MCF 10A (cell line): ENCODE results near the gene ADAMTS2. TPM values are rescaled to one million over a fixed set of nuclear protein-coding genes. Genes with fewer than 3 reads are reported as not detected.

Experiments used
- BruUV-seq: library from RNA; stranded (reverse); fragments of 400-500 nt; replicated peaks from 2 replicates; lab custom pipeline; 2021; lab: Mats Ljungman, UMichigan
- CTCF ChIA-PET: fragments of 300-600 bp; sonication (Branson Sonifier 250); formaldehyde crosslinking; extraction: SDS; loops from one replicate; lab custom pipeline; 2021; ENCODE audit warnings: antibody characterized with exemption, inconsistent platforms; lab: Yijun Ruan, JAX
- POLR2A ChIA-PET: fragments of 300-600, 350-650 bp; sonication (Branson Sonifier 250); formaldehyde crosslinking; extraction: SDS; loops from one replicate; lab custom pipeline; 2020; ENCODE audit warnings: antibody characterized with exemption, inconsistent platforms; lab: Yijun Ruan, JAX
- DNase-seq: peaks from one replicate; pipeline ENCODE4 v3.0.0-alpha.2; 2018; ENCODE audit not compliant: unreplicated experiment
- H3K27ac Mint-ChIP-seq: one replicate; pipeline ENCODE4 v1.8.0; 2022; ENCODE audit warnings: mild to moderate bottlenecking, low read depth, mixed read lengths; ENCODE audit not compliant: unreplicated experiment
- H3K27me3 Mint-ChIP-seq: one replicate; pipeline ENCODE4 v1.8.0; 2022; ENCODE audit warnings: mixed read lengths; ENCODE audit not compliant: insufficient read depth, unreplicated experiment
- H3K36me3 Mint-ChIP-seq: one replicate; pipeline ENCODE4 v1.8.0; 2022; ENCODE audit warnings: mild to moderate bottlenecking, moderate library complexity, mixed read lengths; ENCODE audit not compliant: insufficient read depth, unreplicated experiment
- H3K4me1 Mint-ChIP-seq: one replicate; pipeline ENCODE4 v1.8.0; 2022; ENCODE audit warnings: mixed read lengths; ENCODE audit not compliant: insufficient read depth, unreplicated experiment
- H3K4me3 Mint-ChIP-seq: one replicate; pipeline ENCODE4 v1.8.0; 2022; ENCODE audit warnings: mild to moderate bottlenecking, moderate library complexity, mixed read lengths; ENCODE audit not compliant: unreplicated experiment
- H3K9me3 Mint-ChIP-seq: one replicate; pipeline ENCODE4 v1.8.0; 2022; ENCODE audit warnings: mixed read lengths; ENCODE audit not compliant: unreplicated experiment
- CTCF ChIP-seq: fragments of 200-600 bp; IDR thresholded peaks from one replicate; pipeline ENCODE4 v1.8.0; 2022; ENCODE audit warnings: antibody characterized with exemption, mild to moderate bottlenecking; ENCODE audit not compliant: unreplicated experiment
- intact Hi-C: fragments of 100-400 bp; cut with micrococcal nuclease; formaldehyde crosslinking; loops from 2 replicates; pipeline ENCODE4 v1.14.1; 2022
- total RNA-seq: library from RNA; stranded (reverse); gene quantifications from 2 replicates; pipeline ENCODE4 v1.2.3, GENCODE V29; 2022

Gene ADAMTS2
- total RNA-seq, 1 experiment from 2014 or later, result not detected

- H3K4me3 Mint-ChIP-seq, result no peak overlapping the region
- POLR2A ChIA-PET, result no interaction called here
- no peaks in the 10 kb centered on the region for H3K9me3 Mint-ChIP-seq
- TF ChIP-seq CTCF, result no peak
- H3K36me3 Mint-ChIP-seq, result no peaks in the 10 kb centered on the region
- no TSS peak for BruUV-seq
- peaks cover 9% of the 10 kb centered on the region for H3K4me1 Mint-ChIP-seq
- DNase-seq, result no peak
- CTCF ChIA-PET, result interaction anchor here (0.8 kb wide), 1 partner anchor 81 kb away, joined by 3 read pairs; no protein-coding TSS in a partner anchor
- H3K27me3 Mint-ChIP-seq, result no peaks in the 10 kb centered on the region
- intact Hi-C loops, result no loop called here
- no peak overlapping the region for H3K27ac Mint-ChIP-seq
Observed at GRCh38 chr5:179205277-179205676, 140.0 kb downstream of the ADAMTS2 start.

GRCh38 chr5:179204572-179204971, 140.7 kb downstream of the ADAMTS2 start:
- intact Hi-C loops, result no loop called here
- Mint-ChIP-seq H3K27ac (no peak overlapping the region), H3K27me3 (no peaks in the 10 kb centered on the region), H3K9me3 (no peaks in the 10 kb centered on the region), H3K4me3 (no peak overlapping the region), H3K4me1 (peaks cover 7% of the 10 kb centered on the region), H3K36me3 (no peaks in the 10 kb centered on the region)
- ChIA-PET CTCF (interaction anchor here (0.8 kb wide), 1 partner anchor 82 kb away, joined by 3 read pairs; no protein-coding TSS in a partner anchor), POLR2A (no interaction called here)
- no peak for DNase-seq
- BruUV-seq, result no TSS peak
- no peak for TF ChIP-seq CTCF

- Mint-ChIP-seq H3K4me3 (no peak overlapping the region), H3K27ac (no peak overlapping the region), H3K27me3 (no peaks in the 10 kb centered on the region), H3K4me1 (no peaks in the 10 kb centered on the region), H3K36me3 (no peaks in the 10 kb centered on the region), H3K9me3 (no peaks in the 10 kb centered on the region)
- BruUV-seq, result no TSS peak
- POLR2A ChIA-PET, result no interaction called here
- CTCF ChIA-PET, result no interaction called here
- no peak for DNase-seq
- TF ChIP-seq CTCF, result no peak
- intact Hi-C loops, result no loop called here
Observed at GRCh38 chr5:179203248-179203647, 142.0 kb downstream of the ADAMTS2 start.

GRCh38 chr5:179201986-179202385, 143.3 kb downstream of the ADAMTS2 start:
- H3K27me3 Mint-ChIP-seq, result no peaks in the 10 kb centered on the region
- no peaks in the 10 kb centered on the region for H3K9me3 Mint-ChIP-seq
- DNase-seq, result no peak
- no peaks in the 10 kb centered on the region for H3K4me1 Mint-ChIP-seq
- no peak overlapping the region for H3K4me3 Mint-ChIP-seq
- no peak for TF ChIP-seq CTCF
- intact Hi-C loops, result no loop called here
- BruUV-seq, result no TSS peak
- no peak overlapping the region for H3K27ac Mint-ChIP-seq
- POLR2A ChIA-PET, result no interaction called here
- H3K36me3 Mint-ChIP-seq, result no peaks in the 10 kb centered on the region
- CTCF ChIA-PET, result no interaction called here
